Measurements from ENCODE around the gene CHRND. TPM values are rescaled to one million over a fixed set of nuclear protein-coding genes. Genes with fewer than 3 reads are reported as not detected.
A peak's percentile ranks its signal among the peaks of the same experiment; 100 is the strongest.

Gene CHRND
- polyA plus RNA-seq, 3 donors: not detected

DNA sequence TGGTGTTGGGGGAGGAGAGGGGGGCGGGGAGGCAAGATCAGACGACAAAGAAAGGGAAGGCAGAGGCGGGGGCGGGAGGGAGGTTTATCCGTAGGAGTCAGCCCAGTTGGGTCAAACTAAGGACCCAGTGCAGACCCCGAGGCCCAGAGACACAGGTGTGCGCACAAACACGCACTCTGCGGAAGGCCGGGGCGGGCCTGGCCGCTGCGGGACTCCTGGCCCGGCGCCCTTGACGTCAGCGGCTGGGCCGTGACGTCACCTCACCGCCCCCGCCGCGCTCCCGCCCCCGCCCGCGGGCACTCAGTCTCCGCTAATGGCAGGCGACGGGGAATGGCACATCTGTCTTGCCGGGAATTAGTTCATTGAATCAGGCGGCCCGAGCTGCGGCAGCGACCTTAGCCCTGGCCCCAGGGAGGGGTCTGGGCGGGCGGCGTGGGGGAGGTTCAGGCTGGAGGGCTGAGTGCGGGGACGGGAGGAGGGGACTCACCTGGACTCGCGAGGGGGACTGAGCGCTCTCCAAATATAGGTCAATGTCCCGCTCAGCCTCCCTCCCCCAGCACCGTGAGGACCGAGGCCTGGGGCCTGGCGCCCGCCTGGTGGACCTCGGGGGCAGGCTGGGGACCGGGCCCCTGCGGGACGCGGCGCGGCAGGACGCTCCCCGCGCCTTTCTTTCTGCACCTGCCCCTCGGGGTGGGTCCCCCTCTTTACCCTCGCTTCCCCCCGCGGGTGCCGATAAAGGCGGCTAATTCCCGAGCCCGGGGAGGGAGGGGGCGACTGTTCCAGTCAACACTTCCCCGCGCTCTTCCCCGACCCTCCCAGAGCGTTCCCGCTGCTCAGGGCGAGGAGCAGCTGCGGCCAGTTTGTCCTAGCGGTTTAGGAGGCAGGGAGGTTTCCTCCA lies 22.8 kb upstream of the CHRND start:
- H3K9me3 ChIP-seq (replicated peaks in 1 of 2; ENCODE audit: control insufficient read depth in 1 of 2, insufficient read depth in 1 of 2, low read length in 2 of 2): peaks cover 0 to 11% of the 10 kb centered on the region in 2 donors
- DNase-seq: no peak
- H3K27ac ChIP-seq (ENCODE audit: low read depth in 1 of 2, low read length in 2 of 2): no peak overlapping the region
- TF ChIP-seq, protein P1, sequence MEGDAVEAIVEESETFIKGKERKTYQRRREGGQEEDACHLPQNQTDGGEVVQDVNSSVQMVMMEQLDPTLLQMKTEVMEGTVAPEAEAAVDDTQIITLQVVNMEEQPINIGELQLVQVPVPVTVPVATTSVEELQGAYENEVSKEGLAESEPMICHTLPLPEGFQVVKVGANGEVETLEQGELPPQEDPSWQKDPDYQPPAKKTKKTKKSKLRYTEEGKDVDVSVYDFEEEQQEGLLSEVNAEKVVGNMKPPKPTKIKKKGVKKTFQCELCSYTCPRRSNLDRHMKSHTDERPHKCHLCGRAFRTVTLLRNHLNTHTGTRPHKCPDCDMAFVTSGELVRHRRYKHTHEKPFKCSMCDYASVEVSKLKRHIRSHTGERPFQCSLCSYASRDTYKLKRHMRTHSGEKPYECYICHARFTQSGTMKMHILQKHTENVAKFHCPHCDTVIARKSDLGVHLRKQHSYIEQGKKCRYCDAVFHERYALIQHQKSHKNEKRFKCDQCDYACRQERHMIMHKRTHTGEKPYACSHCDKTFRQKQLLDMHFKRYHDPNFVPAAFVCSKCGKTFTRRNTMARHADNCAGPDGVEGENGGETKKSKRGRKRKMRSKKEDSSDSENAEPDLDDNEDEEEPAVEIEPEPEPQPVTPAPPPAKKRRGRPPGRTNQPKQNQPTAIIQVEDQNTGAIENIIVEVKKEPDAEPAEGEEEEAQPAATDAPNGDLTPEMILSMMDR (IDR thresholded peaks at IDR 0.05): no peak
- Mint-ChIP-seq H3K4me3 (peak overlapping the region in 1 of 2 donors; percentile 69), H3K36me3 (no peaks in the 10 kb centered on the region), H3K4me1 (peaks cover 2% of the 10 kb centered on the region), H3K9me3 (peaks cover 0 to 6% (median 0%) of the 10 kb centered on the region in 7 donors), H3K27me3 (ENCODE audit: low read depth in 3 of 3) (peaks cover 46 to 75% (median 59%) of the 10 kb centered on the region in 3 donors), H3K27ac (no peak overlapping the region)
- peak overlapping the region; percentile 29 for H2AFZ ChIP-seq (ENCODE audit: insufficient read depth, low read depth, low read length, poor library complexity, severe bottlenecking)
- under 1% methylated on average over 56 of the region's 75 CpGs for WGBS (ENCODE audit: insufficient coverage)
- H3K36me3 ChIP-seq (replicated peaks in 1 of 2; ENCODE audit: control insufficient read depth in 1 of 2, insufficient read depth in 2 of 2, low read length in 2 of 2): no peaks in the 10 kb centered on the region
- H3K4me3 ChIP-seq (replicated peaks in 1 of 3; ENCODE audit: low read depth in 2 of 3, low read length in 3 of 3): peak overlapping the region in 1 of 3 experiments; percentile 38
- no peaks in the 10 kb centered on the region for H4K20me1 ChIP-seq (ENCODE audit: insufficient read depth, low read length)
- H3K4me1 ChIP-seq (ENCODE audit: control insufficient read depth in 1 of 2, insufficient read depth in 2 of 2, low read length in 2 of 2): no peaks in the 10 kb centered on the region
- peak overlapping the region; percentile 44 for H3K4me2 ChIP-seq (replicated peaks; ENCODE audit: extremely low read depth, low read length, poor library complexity, severe bottlenecking)
- intact Hi-C loops (cut with micrococcal nuclease): no loop called here
- H3K79me2 ChIP-seq (ENCODE audit: insufficient read depth, low read length): no peaks in the 10 kb centered on the region
- peaks cover 15 to 40% of the 10 kb centered on the region in 2 donors for H3K27me3 ChIP-seq (ENCODE audit: control insufficient read depth in 2 of 2, insufficient read depth in 2 of 2, low read length in 2 of 2)
- H3K9ac ChIP-seq (ENCODE audit: insufficient read depth, low read length, poor library complexity, severe bottlenecking): no peak overlapping the region

DNA sequence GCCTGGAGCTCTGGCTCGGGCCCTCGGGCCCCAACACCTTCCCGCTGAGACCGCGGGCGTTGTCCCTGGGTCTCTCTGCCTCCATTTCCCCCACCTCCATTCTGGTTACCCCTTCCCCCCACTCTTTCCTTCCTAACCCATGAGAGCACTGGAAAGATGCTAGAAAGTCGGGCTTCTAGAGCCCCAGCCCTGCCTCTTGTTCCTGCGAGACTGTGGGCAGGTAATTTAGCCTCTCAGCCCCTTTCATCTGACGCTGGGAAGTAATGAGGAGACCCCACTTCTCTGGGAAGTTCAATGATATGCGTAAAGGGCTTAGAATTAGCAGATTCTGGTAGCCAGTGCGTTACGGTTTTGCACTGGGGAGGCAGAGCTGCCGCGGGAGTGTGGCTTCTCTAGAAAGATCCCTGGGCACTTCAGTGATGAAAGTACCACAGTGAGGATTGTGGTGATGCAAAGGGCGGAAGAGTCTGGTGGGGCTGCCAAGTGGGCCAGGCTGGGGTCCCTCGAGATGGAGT lies 22.1 kb upstream of the CHRND start:
- Histone ChIP-seq H3K27ac (ENCODE audit: low read depth in 1 of 2, low read length in 2 of 2) (no peak overlapping the region), H3K4me3 (replicated peaks in 1 of 3; ENCODE audit: low read depth in 2 of 3, low read length in 3 of 3) (no peak overlapping the region), H4K20me1 (ENCODE audit: insufficient read depth, low read length) (no peaks in the 10 kb centered on the region), H3K27me3 (ENCODE audit: control insufficient read depth in 2 of 2, insufficient read depth in 2 of 2, low read length in 2 of 2) (peaks cover 15 to 40% of the 10 kb centered on the region in 2 donors), H2AFZ (ENCODE audit: insufficient read depth, low read depth, low read length, poor library complexity, severe bottlenecking) (no peak overlapping the region), H3K36me3 (replicated peaks in 1 of 2; ENCODE audit: control insufficient read depth in 1 of 2, insufficient read depth in 2 of 2, low read length in 2 of 2) (no peaks in the 10 kb centered on the region), H3K79me2 (ENCODE audit: insufficient read depth, low read length) (no peaks in the 10 kb centered on the region), H3K9me3 (replicated peaks in 1 of 2; ENCODE audit: control insufficient read depth in 1 of 2, insufficient read depth in 1 of 2, low read length in 2 of 2) (peaks cover 0 to 11% of the 10 kb centered on the region in 2 donors), H3K4me1 (ENCODE audit: control insufficient read depth in 1 of 2, insufficient read depth in 2 of 2, low read length in 2 of 2) (no peaks in the 10 kb centered on the region), H3K9ac (ENCODE audit: insufficient read depth, low read length, poor library complexity, severe bottlenecking) (no peak overlapping the region), H3K4me2 (replicated peaks; ENCODE audit: extremely low read depth, low read length, poor library complexity, severe bottlenecking) (no peak overlapping the region)
- H3K27ac Mint-ChIP-seq: no peak overlapping the region
- WGBS (ENCODE audit: insufficient coverage): 13% methylated on average over 12 of the region's 16 CpGs
- peaks cover 46 to 73% (median 62%) of the 10 kb centered on the region in 3 donors for H3K27me3 Mint-ChIP-seq (ENCODE audit: low read depth in 3 of 3)
- peak overlapping the region in 1 of 2 donors; percentile 69 for H3K4me3 Mint-ChIP-seq
- no peaks in the 10 kb centered on the region for H3K36me3 Mint-ChIP-seq
- no peak for DNase-seq
- intact Hi-C loops (cut with micrococcal nuclease): no loop called here
- H3K4me1 Mint-ChIP-seq: peaks cover 2% of the 10 kb centered on the region
- TF ChIP-seq, protein P1 (IDR thresholded peaks at IDR 0.05): no peak
- peaks cover 0 to 6% (median 0%) of the 10 kb centered on the region in 7 donors for H3K9me3 Mint-ChIP-seq
